HEK293T (cell line): ENCODE results near the gene KSR2.

ENCODE experiments used
- ARNT ChIP-seq: fragments of 450-650 bp; IDR thresholded peaks from 2 replicates; pipeline ENCODE4 v1.6.1; 2017; ENCODE audit warnings: mild to moderate bottlenecking
- BHLHE40 ChIP-seq: fragments of 450-650 bp; IDR thresholded peaks from 2 replicates; pipeline ENCODE4 v1.6.1; 2016; ENCODE audit warnings: mild to moderate bottlenecking, moderate library complexity, borderline replicate concordance
- FOXA1 ChIP-seq: fragments of 450-650 bp; IDR thresholded peaks from 2 replicates; pipeline ENCODE4 v1.6.1; 2016; ENCODE audit warnings: mild to moderate bottlenecking
- FOXK2 ChIP-seq: fragments of 450-650 bp; IDR thresholded peaks from 2 replicates; pipeline ENCODE4 v1.6.1; 2016; ENCODE audit warnings: mild to moderate bottlenecking
- FOXM1 ChIP-seq: fragments of 450-650 bp; IDR thresholded peaks from 2 replicates; pipeline ENCODE4 v1.6.1; 2017; ENCODE audit warnings: mild to moderate bottlenecking, borderline replicate concordance
- HDGF ChIP-seq: fragments of 450-650 bp; IDR thresholded peaks from 2 replicates; pipeline ENCODE4 v1.6.1; 2017; ENCODE audit warnings: antibody characterized with exemption, borderline replicate concordance
- NFRKB ChIP-seq: fragments of 450-650 bp; IDR thresholded peaks from 2 replicates; pipeline ENCODE4 v1.6.1; 2016; ENCODE audit warnings: mild to moderate bottlenecking, moderate library complexity
- PKNOX1 ChIP-seq: fragments of 450-650 bp; IDR thresholded peaks from 2 replicates; pipeline ENCODE4 v1.6.1; 2016
- SP1 ChIP-seq: fragments of 450-650 bp; IDR thresholded peaks from 2 replicates; pipeline ENCODE4 v1.6.1; 2017
- SUZ12 ChIP-seq: fragments of 450-650 bp; IDR thresholded peaks from 2 replicates; pipeline ENCODE4 v1.6.1; 2016; ENCODE audit warnings: mild to moderate bottlenecking
- TARDBP ChIP-seq: fragments of 450-650 bp; IDR thresholded peaks from 2 replicates; pipeline ENCODE4 v1.6.1; 2016

- TF ChIP-seq FOXA1 (no peak), FOXM1 (no peak), SP1 (no peak), HDGF (no peak), SUZ12 (no peak), PKNOX1 (no peak), TARDBP (no peak), ARNT (no peak), NFRKB (no peak), FOXK2 (no peak), BHLHE40 (no peak)
These were observed 65.5 kb downstream of the KSR2 start for GRCh38 chr12:117903110-117903840.
